ENCODE results near the gene PHKG2. TPM values are rescaled to one million over a fixed set of nuclear protein-coding genes. Genes with fewer than 3 reads are reported as not detected.

PHKG2 gene
- total RNA-seq, 1 donor: 15.7 TPM

GRCh38 chr16:30785126-30786106 lies 37.2 kb downstream of the PHKG2 start:
- Histone ChIP-seq H3K27me3 (ENCODE audit: insufficient read depth, low read length) (no peaks in the 10 kb centered on the region), H3K4me3 (ENCODE audit: low read length) (no peak overlapping the region), H3K9me3 (ENCODE audit: low read depth, low read length) (no peaks in the 10 kb centered on the region), H3K4me1 (ENCODE audit: insufficient read depth, low read length) (peaks cover 30% of the 10 kb centered on the region)

- Histone ChIP-seq H3K4me1 (ENCODE audit: insufficient read depth, low read length) (peaks cover 22% of the 10 kb centered on the region), H3K27me3 (ENCODE audit: insufficient read depth, low read length) (no peaks in the 10 kb centered on the region), H3K4me3 (ENCODE audit: low read length) (peak overlapping the region; percentile 72), H3K9me3 (ENCODE audit: low read depth, low read length) (no peaks in the 10 kb centered on the region)
These were observed 38.1 kb downstream of the PHKG2 start for GRCh38 chr16:30786115-30786935.

DNA sequence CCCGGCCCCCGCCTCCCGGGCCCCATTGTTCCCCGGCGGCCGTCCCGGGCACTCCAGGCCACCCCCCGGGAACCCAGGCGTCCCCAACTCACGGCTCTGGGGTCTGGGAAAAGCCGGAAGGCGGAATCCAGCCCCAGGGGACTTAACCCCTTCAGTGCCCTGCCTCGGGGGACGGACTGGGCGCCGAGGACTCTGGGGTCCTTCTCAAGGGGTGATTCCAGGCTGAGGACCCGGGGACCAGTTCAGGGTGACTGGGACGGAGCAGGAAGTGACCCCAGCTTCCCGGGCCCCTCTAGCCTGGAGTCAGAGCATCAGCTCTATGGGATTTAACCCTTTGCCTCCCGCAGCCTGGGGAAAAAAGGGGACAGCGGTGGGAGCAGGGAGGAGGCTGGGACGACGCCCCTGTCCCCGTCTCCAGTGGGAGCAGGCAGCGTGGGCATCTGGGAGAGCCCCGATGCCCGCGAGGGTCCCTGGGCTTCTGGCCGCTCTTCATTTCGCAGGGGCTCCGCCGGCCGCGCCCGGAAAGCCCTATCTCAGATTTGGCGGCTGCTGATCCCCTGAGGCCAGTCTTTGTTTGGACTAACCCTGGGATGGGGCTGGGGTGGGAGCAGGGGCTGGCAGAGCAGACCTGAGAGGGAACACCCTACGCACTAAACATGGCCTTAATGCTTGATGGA lies 38.8 kb downstream of the PHKG2 start, which contains the start of gene ZNF629:
Gene ZNF629, minus strand, starts transcription at position 270 of the 677 bp plus-strand sequence. CDS start 2,723 bp downstream, outside the sequence.
- no peaks in the 10 kb centered on the region for H3K27me3 ChIP-seq (ENCODE audit: insufficient read depth, low read length)
- peaks cover 22% of the 10 kb centered on the region for H3K4me1 ChIP-seq (ENCODE audit: insufficient read depth, low read length)
- peak within 1 kb of the TSS; percentile 72 for H3K4me3 ChIP-seq (ENCODE audit: low read length)
- no peaks in the 10 kb centered on the region for H3K9me3 ChIP-seq (ENCODE audit: low read depth, low read length)

DNA sequence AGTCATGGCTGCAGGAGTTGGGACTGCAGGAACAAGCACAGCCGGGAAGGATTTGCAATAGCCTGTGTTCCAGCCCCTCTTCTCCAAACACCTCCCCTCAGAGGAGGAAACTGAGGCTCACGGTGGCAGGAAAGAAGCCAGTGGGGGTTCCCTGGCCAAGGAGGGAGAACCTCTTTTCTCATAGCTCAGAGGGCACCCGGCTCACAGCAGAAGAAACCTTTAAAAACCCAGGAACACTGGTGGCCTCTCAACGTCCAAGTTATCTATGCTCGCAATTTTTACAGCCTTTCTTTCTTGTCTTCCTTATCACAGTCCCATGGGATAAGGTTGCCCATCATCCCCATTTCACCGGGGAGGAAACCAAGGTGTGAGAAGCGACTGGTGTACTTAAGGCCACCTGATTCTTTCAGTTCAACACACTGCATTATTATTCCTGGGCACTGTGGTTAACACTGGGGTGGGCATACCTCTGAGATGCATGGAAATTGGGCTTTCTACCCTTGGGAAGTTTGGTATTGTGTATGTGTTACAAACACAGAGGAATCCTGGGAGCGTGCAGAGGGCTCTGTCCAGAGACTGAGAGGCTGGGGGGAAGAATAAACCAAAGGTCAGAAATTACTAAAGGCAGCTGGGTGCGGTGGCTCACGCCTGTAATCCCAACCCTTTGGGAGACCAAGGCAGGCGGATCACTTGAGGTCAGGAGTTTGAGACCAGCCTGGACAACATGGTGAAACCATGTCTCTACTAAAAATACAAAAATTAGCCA lies 39.6 kb downstream of the PHKG2 start:
- Histone ChIP-seq H3K27me3 (ENCODE audit: insufficient read depth, low read length) (no peaks in the 10 kb centered on the region), H3K4me3 (ENCODE audit: low read length) (peak overlapping the region; percentile 72), H3K9me3 (ENCODE audit: low read depth, low read length) (no peaks in the 10 kb centered on the region), H3K4me1 (ENCODE audit: insufficient read depth, low read length) (peaks cover 22% of the 10 kb centered on the region)

DNA sequence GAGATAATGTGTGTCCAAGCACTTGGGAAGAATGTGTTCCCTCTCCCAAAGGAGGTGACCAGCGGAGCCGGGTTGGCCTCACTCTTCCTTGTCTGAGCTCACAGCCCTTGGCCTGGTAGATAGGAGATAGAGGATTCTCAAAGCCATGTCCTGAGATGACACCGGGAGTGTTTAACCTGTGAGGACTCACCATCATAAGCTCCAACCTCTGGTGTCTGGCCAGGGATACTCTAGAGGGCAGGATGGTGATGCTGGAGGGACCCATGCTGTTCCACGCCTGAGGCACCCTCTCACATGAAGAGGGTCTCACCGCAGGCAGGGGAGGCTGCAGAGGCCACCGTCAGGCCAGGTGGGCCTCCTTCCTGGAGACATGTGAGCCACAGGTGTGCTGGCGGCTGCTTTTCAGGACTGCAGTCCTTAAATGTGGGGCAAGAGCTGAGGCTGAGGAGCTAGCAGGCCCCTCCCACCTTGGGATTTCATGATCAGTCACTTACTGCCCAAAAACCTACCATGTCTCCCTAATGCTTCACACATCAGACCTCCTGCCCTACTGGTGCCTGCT lies 45.4 kb downstream of the PHKG2 start:
- Histone ChIP-seq H3K4me1 (ENCODE audit: insufficient read depth, low read length) (no peaks in the 10 kb centered on the region), H3K4me3 (ENCODE audit: low read length) (no peak overlapping the region), H3K27me3 (ENCODE audit: insufficient read depth, low read length) (no peaks in the 10 kb centered on the region), H3K9me3 (ENCODE audit: low read depth, low read length) (no peaks in the 10 kb centered on the region)

DNA sequence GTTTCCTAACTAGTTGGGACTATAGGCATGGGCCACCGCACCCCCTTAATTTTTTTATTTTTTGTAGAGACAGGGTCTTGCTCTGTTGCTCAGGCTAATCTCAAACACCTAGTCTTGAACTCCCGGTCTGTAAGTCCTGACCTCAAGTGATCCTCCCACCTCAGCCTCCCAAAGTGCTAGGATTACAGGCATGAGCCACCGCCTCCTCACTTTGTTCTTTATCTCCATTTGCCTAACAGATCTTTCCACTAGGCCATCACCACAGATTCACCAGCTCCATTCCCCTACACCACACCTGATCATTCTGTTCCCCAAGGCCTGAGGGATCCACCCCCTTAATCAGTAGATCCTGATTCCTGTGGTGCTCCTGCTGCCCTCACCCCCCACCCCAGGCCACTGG lies 46.4 kb downstream of the PHKG2 start:
- H3K4me1 ChIP-seq (ENCODE audit: insufficient read depth, low read length): no peaks in the 10 kb centered on the region
- no peaks in the 10 kb centered on the region for H3K9me3 ChIP-seq (ENCODE audit: low read depth, low read length)
- H3K4me3 ChIP-seq (ENCODE audit: low read length): no peak overlapping the region
- no peaks in the 10 kb centered on the region for H3K27me3 ChIP-seq (ENCODE audit: insufficient read depth, low read length)

DNA sequence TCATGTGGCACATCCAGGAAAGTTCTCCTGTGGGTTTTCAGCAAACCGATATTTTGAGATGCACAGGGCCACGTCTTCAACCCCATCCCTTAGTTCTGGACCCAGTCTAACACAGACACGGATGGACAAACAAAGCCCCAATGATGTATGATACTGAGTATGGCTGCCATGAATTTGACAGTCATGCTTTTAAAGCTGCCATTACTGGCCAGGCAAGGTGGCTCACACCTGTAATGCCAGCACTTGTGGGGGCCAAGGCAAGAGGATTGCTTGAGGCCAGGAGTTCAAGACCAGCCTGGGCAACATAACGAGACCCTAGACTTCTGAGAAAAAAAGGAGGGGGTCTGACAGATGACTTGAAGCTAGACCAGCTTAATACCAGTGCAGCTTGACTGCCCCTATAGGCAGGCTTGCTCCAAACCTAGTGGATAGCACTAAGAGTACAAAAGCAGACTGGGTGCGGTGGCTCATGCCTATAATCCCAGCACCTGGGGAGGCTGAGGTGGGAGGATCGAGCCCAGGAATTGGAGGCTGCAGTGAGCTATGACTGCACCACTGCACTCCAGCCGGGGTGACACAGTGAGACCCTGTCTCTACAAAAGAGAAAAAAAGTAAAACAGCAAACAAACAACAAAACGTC lies 49.6 kb downstream of the PHKG2 start:
- no peaks in the 10 kb centered on the region for H3K9me3 ChIP-seq (ENCODE audit: low read depth, low read length)

More for the DNA sequence above, 49.6 kb downstream of the PHKG2 start:
- H3K4me1 ChIP-seq (ENCODE audit: insufficient read depth, low read length): peaks cover 3% of the 10 kb centered on the region
- no peaks in the 10 kb centered on the region for H3K27me3 ChIP-seq (ENCODE audit: insufficient read depth, low read length)
- H3K4me3 ChIP-seq (ENCODE audit: low read length): no peak overlapping the region

Other genes with a start within 250 kb of the PHKG2 start
- 5.7 TPM for gene ZNF768, start 221.9 kb upstream of the PHKG2 start, total RNA-seq
- 6.0 TPM for gene ZNF747, start 213.6 kb upstream of the PHKG2 start, total RNA-seq
- gene ZNF764, start 190.1 kb upstream of the PHKG2 start, total RNA-seq: 10.5 TPM
- gene ZNF688, start 176.7 kb upstream of the PHKG2 start, total RNA-seq: 9.4 TPM
- gene ZNF785, start 162.7 kb upstream of the PHKG2 start, total RNA-seq: 2.6 TPM
- gene ZNF689, start 138.0 kb upstream of the PHKG2 start, total RNA-seq: 14.9 TPM
- 20.8 TPM for gene PRR14, start 97.5 kb upstream of the PHKG2 start, total RNA-seq
- gene FBRS, start 90.0 kb upstream of the PHKG2 start, total RNA-seq: 100 TPM
- gene SRCAP, start 49.3 kb upstream of the PHKG2 start, total RNA-seq: 16.5 TPM
- gene CFAP119, start 13.6 kb downstream of the PHKG2 start, total RNA-seq: 2.2 TPM
- 44.1 TPM for gene RNF40, start 13.9 kb downstream of the PHKG2 start, total RNA-seq
- 3.4 TPM for gene ZNF629, start 38.8 kb downstream of the PHKG2 start, total RNA-seq
- gene BCL7C, start 145.7 kb downstream of the PHKG2 start, total RNA-seq: 17.0 TPM
- 0.21 TPM for gene CTF1, start 148.2 kb downstream of the PHKG2 start, total RNA-seq
- gene FBXL19, start 175.1 kb downstream of the PHKG2 start, total RNA-seq: 5.4 TPM
- gene ORAI3, start 200.6 kb downstream of the PHKG2 start, total RNA-seq: 11.3 TPM
- gene SETD1A, start 209.3 kb downstream of the PHKG2 start, total RNA-seq: 16.1 TPM
- gene HSD3B7, start 236.8 kb downstream of the PHKG2 start, total RNA-seq: 0.73 TPM

All from mononuclear cell (primary cell).